HG03469 (cell line): Measurements from ENCODE around the gene RNF220.
"Not testable (repeated sequence)": the region's sequence is repeated elsewhere in the genome, so short reads cannot be mapped to it uniquely, and the experiment has no call there.

Source experiments
- ATAC-seq: cut with Tn5 transposase; IDR thresholded peaks from one replicate; pipeline ENCODE4 v1.9.1; 2021; ENCODE audit warnings: mild to moderate bottlenecking, moderate library complexity, moderate number of reproducible peaks; ENCODE audit not compliant: unreplicated experiment

RNF220 gene

DNA sequence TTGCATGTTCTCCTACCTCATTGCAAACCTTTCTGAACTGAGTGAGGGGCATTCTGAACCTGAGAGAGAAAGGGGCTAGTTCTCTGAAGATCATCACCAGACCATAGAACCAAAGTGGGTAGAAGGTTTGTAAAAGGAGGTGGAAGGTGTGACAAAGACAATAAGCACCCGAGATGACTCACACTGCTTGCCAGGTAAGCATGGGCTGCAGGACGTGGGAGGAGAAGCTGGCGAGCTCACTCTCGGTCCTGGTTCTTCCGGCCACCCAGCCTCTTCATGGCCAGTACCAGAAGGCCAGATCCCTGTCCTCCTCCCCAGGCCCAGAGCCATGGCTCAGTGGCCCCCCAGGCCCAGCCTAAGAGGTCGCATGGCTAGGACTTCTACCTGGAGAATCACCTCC lies 140.9 kb downstream of the RNF220 start:
- ATAC-seq: no peak

DNA sequence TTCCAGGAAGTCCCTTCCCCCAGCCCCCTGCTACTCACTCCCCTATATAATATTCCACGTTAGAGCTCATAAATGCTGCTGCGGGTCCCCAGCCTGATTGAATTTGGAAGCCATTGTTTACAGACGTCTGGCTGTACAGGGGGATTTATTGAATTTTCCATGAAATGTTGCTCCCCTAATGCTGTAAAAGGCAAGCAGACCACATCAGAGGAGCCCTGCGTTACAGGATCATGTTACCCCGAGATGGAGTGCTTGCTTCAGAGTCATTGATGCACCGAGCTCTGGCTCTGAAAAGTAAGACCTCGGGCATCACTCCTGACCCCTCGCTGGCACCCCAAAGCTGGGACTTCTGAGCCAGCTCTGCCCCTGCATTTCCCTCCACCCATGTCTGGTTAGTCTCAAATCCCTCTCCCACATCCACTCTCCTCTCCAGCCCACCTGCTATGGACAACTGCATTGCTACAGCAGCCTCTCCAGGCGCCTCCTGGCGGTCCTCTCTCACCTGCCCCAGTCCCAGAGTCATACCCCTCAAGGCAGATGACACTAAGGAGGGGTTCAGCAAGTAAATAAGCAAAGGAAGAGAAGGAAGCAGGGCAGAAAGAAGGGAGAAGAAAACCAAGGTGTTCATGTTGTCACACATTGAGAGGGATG lies 141.5 kb downstream of the RNF220 start:
- no peak for ATAC-seq

DNA sequence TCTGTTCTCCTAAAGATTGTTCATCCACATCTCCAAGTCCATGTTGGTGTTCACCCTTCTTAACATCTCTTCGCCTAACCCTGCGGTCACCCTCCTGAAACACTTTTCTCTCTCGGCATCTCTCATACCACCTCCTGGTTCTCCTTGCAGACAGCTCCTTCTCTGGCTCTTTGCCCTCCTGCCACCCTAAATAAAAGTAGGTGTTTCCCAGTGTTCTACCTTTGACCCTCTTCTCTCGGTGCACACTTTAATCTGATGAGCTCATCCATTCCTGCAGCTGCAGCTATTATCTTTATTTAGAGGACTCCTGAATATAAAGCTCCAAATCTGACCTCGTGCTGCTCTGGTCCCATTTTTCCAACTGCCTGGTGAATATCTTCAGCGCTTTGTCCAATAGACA lies 142.3 kb downstream of the RNF220 start:
- ATAC-seq: no peak

GRCh38 chr1:44547837-44548236 lies 142.8 kb downstream of the RNF220 start:
- no peak for ATAC-seq

DNA sequence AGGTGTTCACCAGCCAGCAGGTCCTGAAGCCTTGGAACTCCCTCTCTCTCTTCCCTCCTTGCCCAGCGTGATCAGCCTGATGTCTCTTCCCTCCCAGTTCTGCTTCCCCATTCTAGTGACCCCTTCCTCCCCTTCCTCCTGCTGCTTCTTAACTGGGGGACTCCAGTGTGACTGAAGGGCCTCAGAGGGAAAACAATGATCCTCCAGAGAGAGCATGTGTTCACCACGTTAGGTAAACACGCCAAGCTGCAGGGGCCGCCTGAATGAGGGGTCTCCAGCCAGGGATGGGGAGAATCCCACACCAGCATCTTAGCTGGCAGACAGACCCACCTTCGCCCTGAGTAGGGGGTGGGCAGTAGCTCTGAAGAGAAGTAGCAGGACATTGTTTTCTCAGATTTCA lies 144.5 kb downstream of the RNF220 start:
- no peak for ATAC-seq

GRCh38 chr1:44553127-44553758 lies 148.2 kb downstream of the RNF220 start:
- ATAC-seq: no peak

DNA sequence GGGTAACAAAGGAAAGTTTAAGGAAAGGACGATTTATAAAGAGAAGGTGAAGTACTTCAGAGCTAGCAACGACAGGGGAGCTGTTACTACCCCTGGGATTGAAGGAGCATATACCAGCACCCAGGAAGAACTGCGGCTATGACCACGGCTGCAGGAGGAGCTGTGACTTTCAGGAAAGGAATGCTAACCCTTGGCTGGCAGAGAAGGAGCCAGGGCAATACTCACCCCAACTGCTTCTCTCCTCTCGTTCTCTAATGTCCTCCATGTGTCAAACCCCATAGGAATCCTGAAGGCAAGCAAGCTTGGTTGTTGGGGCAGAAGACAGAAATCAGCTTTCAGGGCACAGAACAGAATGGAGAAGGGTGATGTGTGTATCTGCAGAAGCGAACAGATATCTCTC lies 148.7 kb downstream of the RNF220 start:
- ATAC-seq: no peak

GRCh38 chr1:44554706-44555105 lies 149.7 kb downstream of the RNF220 start:
- no peak for ATAC-seq

GRCh38 chr1:44557778-44558177 lies 152.7 kb downstream of the RNF220 start:
- ATAC-seq: no peak

DNA sequence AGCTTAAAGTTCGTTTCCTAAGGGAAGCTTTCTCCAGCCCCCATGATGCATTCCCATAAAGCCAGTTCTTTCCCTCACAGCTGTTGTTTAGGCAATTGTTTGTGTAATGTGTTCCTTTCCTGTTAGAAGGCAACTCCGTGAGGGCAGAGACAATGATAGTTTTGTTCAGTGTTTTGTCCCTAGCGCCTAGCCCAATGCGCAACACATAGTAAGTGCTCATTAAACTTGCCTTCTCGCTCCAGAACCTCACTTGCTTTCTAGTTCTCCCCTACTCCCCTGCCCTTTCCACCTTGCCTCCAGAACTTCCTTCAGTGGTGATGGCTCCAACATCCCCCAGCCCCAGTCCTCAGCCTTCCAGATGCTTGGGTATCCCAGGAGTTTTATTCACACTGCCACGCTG lies 153.8 kb downstream of the RNF220 start:
- ATAC-seq: no peak

DNA sequence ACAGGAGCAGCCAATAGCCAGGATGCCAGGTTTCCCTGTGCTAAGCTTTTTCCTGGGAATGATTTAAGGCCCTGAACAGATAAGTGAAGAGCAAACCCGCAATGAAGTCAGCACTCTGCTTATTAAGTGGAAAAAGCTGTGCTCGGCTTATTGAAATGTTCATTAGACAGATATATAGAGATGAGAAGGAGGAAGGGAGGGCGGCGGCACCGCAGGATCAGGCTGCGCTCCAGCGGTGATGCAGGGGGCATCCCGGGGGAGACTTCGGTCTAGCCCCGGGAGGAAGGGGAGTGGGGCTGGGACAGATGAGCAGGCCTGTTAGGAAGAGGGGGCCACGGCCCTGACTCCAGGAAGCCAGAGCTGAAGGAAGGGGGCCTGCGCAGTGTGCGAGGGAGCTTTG lies 154.3 kb downstream of the RNF220 start:
- no peak for ATAC-seq

DNA sequence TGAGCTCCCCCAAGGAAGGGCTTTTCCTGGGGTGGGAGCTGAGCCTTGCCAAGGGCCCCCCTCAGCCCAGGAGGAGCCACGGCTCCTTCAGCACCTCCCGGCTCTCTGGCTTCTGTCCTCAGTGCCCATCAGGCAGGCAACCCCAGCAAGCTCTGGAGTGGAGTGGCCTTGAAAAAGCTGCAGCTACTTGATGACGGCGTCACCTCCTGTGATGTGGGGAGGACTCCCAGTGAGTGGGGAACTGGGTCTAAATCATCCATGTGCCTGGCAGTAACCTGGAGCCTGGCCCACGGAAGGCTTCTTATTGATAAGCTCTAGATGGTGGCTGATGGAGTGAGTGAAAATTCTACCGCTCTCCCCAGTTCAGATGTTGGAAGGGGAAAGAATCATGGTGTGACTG lies 154.9 kb downstream of the RNF220 start:
- no peak for ATAC-seq

DNA sequence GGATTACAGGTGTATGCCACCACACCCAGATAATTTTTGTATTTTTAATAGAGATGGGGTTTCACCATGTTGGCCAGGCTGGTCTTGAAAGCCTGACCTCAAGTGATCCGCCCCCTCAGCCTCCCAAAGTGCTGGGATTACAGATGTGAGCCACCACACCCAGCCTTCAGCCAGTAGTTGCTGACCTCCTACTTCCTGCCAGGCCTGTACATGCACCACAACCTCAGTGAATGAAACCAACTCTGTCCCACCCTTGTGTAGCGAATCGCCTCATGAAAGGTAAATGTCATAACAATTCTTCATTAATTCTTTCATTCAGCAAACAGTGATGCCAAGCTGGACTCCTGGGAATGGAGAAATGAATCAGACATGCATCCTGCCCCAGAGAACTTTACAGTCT lies 155.6 kb downstream of the RNF220 start:
- not testable (repeated sequence) for ATAC-seq

DNA sequence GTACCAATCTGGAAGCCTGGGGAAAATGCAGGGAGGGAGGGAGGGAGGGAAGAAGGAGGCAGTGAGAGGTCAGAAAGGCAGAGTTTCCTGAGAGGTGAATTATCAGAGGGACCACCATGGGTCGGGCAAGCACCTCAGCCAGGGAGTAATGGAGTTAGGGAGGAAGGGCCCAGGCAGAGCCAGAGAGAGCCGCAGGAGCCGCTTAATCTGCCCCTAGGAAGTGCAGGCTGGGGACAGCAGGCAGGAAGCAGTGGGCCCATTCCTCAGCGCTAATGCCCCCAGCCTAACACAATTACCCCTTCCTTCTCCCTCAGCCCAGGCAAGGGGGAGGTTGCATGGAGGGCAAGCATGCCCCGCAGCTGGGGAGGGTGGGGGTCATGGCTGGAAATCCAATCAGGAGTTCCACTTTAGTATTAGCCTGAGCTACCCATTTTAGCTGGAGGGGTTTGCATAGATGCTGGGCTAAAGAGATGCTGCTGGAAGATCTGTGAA lies 160.2 kb downstream of the RNF220 start:
- ATAC-seq: no peak

- ATAC-seq: no peak
Measured at GRCh38 chr1:44565833-44566232, 160.8 kb downstream of the RNF220 start.

DNA sequence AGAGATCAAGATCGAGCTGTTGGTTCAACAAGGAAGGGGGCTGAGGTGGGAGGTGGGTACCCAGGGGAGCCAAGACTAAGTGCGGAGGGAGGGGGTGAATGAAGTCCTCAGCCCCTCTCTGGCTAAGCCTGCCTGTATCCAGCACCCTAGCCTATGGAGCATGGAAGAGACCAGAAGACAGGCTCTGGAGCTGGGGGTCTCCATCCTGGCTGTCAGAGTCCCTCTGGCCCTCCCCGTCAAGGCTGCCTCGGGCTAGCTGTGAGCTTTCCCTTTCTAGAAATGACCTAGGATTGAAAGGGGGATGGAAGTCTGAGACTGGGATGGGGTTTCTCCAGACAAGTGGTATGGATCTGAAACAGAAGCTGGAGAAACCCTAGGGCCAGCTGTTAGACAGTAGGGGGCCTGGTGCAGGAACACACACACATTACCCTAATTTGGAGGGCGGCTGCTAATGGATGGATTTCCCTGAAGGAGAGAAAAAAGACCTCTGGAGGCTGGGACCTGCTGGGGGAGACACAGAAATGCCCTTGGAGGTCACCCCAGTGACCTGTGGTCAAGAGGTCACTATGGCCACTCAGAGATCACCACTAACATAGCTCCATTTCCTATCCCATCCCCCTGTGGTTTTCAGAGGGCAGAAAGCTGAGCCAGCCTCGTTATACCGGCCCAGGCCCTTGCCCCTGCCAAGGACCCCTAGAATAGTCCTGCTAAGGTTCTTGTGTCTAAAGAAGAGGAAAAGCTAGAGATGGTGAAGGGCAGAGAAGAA lies 161.4 kb downstream of the RNF220 start:
- ATAC-seq: no peak

DNA sequence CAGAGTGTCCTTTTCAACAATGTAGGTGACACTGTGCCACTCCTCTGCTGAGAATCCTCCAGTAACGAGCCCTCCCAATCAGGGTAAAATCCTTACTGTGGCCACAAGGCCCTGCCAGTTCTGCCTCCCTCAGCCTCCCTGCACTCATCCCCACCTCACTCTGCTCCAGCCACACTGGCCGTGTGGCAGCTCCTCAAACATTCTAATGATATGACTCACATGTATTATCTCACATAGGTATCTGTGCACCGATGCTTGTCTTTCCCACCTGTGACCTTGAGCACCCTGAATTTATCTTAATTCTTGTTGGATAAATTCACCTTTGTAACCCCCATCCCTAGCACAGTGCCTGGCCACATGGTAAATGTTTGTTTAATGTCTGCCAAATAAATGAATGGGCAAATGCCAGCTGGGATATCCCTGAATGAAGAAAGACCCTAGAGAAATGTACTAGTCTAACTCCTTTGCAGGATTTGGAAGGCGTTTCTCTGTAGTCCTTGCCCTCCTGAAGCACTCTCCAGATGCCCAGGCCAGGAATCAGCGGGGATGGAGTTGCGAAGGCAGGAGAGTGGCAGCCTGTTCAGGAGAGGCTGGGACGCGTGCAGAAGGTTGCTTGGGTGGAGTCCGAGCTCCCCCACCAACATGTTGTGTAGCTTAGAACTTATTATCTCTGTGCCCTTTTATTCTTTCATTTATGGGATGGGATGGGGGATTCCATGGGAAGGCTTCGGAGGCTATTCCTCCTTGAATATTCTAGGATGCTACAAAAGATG lies 163.3 kb downstream of the RNF220 start:
- ATAC-seq: no peak

DNA sequence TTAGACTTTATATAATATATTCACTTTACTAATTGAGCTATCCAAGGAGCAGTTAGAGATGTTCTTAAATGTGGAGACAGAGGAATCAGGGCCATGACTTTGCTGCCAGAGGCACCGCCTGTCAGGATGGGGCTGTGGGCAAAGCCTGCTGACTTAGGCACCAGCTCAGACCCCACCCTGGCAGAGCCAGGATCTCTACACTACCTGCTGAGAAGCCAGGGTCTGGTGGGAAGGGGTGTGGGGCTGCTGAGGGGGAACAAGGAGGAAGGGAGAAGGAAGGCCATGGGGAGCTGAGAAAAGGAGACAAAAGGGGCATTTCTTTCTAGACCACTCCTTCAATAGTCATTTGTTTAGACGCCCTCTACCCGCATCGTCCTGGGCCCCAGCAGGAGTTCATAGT lies 164.4 kb downstream of the RNF220 start:
- ATAC-seq: no peak

GRCh38 chr1:44571712-44572571 lies 166.9 kb downstream of the RNF220 start:
- no peak for ATAC-seq

DNA sequence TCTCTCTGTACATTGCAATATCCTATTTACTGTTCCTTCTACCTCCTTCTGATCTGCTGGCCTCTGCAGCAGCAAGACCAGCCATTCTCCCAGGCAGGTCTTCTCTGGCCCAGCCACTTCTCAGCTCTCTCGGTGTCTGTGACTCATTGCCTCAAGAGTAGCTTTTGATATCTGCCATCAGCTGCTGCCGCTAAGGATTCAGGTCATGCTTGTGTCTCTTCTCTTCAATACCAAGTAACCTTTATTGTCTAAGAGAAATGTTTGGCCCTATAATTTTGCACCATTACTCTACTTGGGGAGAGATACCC lies 167.5 kb downstream of the RNF220 start:
- ATAC-seq: no peak

GRCh38 chr1:44575396-44575795 lies 170.3 kb downstream of the RNF220 start:
- ATAC-seq: no peak
